A549 (cell line): ENCODE data around the gene CREB5. TPM values are rescaled to one million over a fixed set of nuclear protein-coding genes. Genes with fewer than 3 reads are reported as not detected.

ENCODE experiments used
- ATAC-seq, 2 experiments: fragments of 200-7000 bp in 1 of 2; fragments of >200 bp in 1 of 2; cut with Nextera tagmentation in 1 of 2; cut with Tn5 transposase in 1 of 2; 3 replicates each; pipeline versions ENCODE4 v1.8.0 to v1.9.1; 2018 to 2020; ENCODE audit warnings: mild to moderate bottlenecking in 1 of 2, moderate library complexity in 1 of 2
- CTCF ChIA-PET: fragments of 300-600 bp; sonication (Branson Sonifier 250); formaldehyde crosslinking; extraction: SDS; loops from one replicate; lab custom pipeline; 2021; ENCODE audit warnings: antibody characterized with exemption, inconsistent platforms; lab: Yijun Ruan, JAX
- POLR2A ChIA-PET: fragments of 350-600 bp; formaldehyde crosslinking; extraction: SDS; loops from one replicate; lab custom pipeline; 2021; ENCODE audit warnings: antibody characterized with exemption, inconsistent platforms; lab: Yijun Ruan, JAX
- DNase-seq, 2 experiments: peaks; one replicate each; pipeline versions ENCODE4 v3.0.0 to v3.0.0-alpha.2; 2011 to 2016; ENCODE audit warnings: low read depth in 1 of 2, low spot score in 1 of 2
- FAIRE-seq: peaks from 2 replicates; lab custom pipeline; 2011; peaks lifted over from hg19 to GRCh38; lab: Jason Lieb, UNC
- H3K27ac ChIP-seq, 2 experiments: fragments of >200 bp; sonication (Bioruptor Twin); formaldehyde crosslinking; 3 replicates each; pipeline ENCODE4 v1.5.1; 2016 to 2017
- H3K4me1 ChIP-seq: fragments of >200 bp; sonication (Bioruptor Twin); formaldehyde crosslinking; 3 replicates; pipeline ENCODE4 v1.6.1; 2016
- H3K4me2 ChIP-seq: fragments of >200 bp; sonication (Bioruptor Twin); formaldehyde crosslinking; 3 replicates; pipeline ENCODE4 v1.6.1; 2016
- H3K4me3 ChIP-seq: fragments of >200 bp; sonication (Bioruptor Twin); formaldehyde crosslinking; 3 replicates; pipeline ENCODE4 v1.5.1; 2016
- H3K9me3 ChIP-seq: fragments of >200 bp; sonication (Bioruptor Twin); formaldehyde crosslinking; 3 replicates; pipeline ENCODE4 v1.6.1; 2016
- BCL3 ChIP-seq: fragments of >200 bp; sonication (Bioruptor Twin); formaldehyde crosslinking; IDR thresholded peaks from 3 replicates; pipeline ENCODE4 v1.6.1; 2016
- CBX2 ChIP-seq: fragments of 200-600 bp; sonication (generic); IDR thresholded peaks from 2 replicates; pipeline ENCODE4 v1.6.1; 2016; ENCODE audit warnings: low read depth, mild to moderate bottlenecking, borderline replicate concordance
- CBX8 ChIP-seq: fragments of 200-600 bp; sonication (generic); IDR thresholded peaks from 2 replicates; pipeline ENCODE4 v1.6.1; 2016
- CHD2 ChIP-seq: fragments of 150-350 bp; IDR thresholded peaks from 2 replicates; pipeline ENCODE4 v1.6.1; 2014; ENCODE audit warnings: low read length; ENCODE audit not compliant: partially characterized antibody
- CTCF ChIP-seq: fragments of >200 bp; sonication (Bioruptor Twin); formaldehyde crosslinking; IDR thresholded peaks from 3 replicates; pipeline ENCODE4 v1.5.1; 2016
- EHMT2 ChIP-seq: fragments of 200-600 bp; sonication (generic); IDR thresholded peaks from 2 replicates; pipeline ENCODE4 v1.6.1; 2016; ENCODE audit warnings: antibody characterized with exemption, low read depth, mild to moderate bottlenecking, moderate library complexity
- ELK1 ChIP-seq: fragments of 150-350 bp; IDR thresholded peaks from 2 replicates; pipeline ENCODE4 v1.6.1; 2014; ENCODE audit warnings: low read depth, mild to moderate bottlenecking, low read length
- EP300 ChIP-seq, 2 experiments: fragments of >200 bp; sonication (Bioruptor Twin); formaldehyde crosslinking; IDR thresholded peaks; 2 replicates in 1 of 2; 3 replicates in 1 of 2; pipeline ENCODE4 v1.6.1; 2016 to 2017
- ESRRA ChIP-seq: fragments of 150-350 bp; IDR thresholded peaks from 2 replicates; pipeline ENCODE4 v1.6.1; 2014; ENCODE audit warnings: mild to moderate bottlenecking, low read length, borderline replicate concordance
- GATA3 ChIP-seq: IDR thresholded peaks from 2 replicates; pipeline ENCODE4 v1.6.1; 2012; ENCODE audit warnings: borderline replicate concordance
- HMGXB4 ChIP-seq: fragments of 250-450 bp; sonication (Bioruptor Pico); IDR thresholded peaks from 2 replicates; pipeline ENCODE4 v1.5.0; 2021; ENCODE audit warnings: mild to moderate bottlenecking, moderate library complexity, borderline replicate concordance
- HOXB13 ChIP-seq: fragments of 250-450 bp; sonication (Bioruptor Pico); IDR thresholded peaks from 2 replicates; pipeline ENCODE4 v1.5.0; 2020; ENCODE audit warnings: low read depth, mild to moderate bottlenecking, moderate library complexity
- HOXB5 ChIP-seq: fragments of 250-450 bp; sonication (Bioruptor Pico); IDR thresholded peaks from 2 replicates; pipeline ENCODE4 v1.5.0; 2020; ENCODE audit warnings: mild to moderate bottlenecking, moderate library complexity
- KDM1A ChIP-seq: fragments of 200-600 bp; sonication (generic); IDR thresholded peaks from 2 replicates; pipeline ENCODE4 v1.6.1; 2016; ENCODE audit warnings: low read depth, mild to moderate bottlenecking
- MAX ChIP-seq: IDR thresholded peaks from 2 replicates; pipeline ENCODE4 v1.6.1; 2012
- MYC ChIP-seq: IDR thresholded peaks from 2 replicates; pipeline ENCODE4 v1.6.1; 2012; ENCODE audit warnings: mild to moderate bottlenecking, inconsistent platforms, low read length, improper control_type of control experiment, borderline replicate concordance
- NFE2L2 ChIP-seq: fragments of 150-350 bp; conservative IDR thresholded peaks from 2 replicates; pipeline ENCODE4 v1.6.1; 2014; ENCODE audit warnings: low read length
- PHF8 ChIP-seq: fragments of 200-600 bp; sonication (generic); IDR thresholded peaks from 2 replicates; pipeline ENCODE4 v1.6.1; 2016; ENCODE audit warnings: low read depth, mild to moderate bottlenecking, antibody characterized with exemption, moderate library complexity, borderline replicate concordance
- RAD21 ChIP-seq, 2 experiments: fragments of >200 bp in 1 of 2; sonication (Bioruptor Twin) in 1 of 2; formaldehyde crosslinking in 1 of 2; IDR thresholded peaks in 1 of 2; conservative IDR thresholded peaks in 1 of 2; 2 replicates in 1 of 2; 3 replicates in 1 of 2; pipeline ENCODE4 v1.6.1; 2012 to 2018; ENCODE audit warnings: inconsistent platforms in 1 of 2
- RARB ChIP-seq: fragments of 250-450 bp; sonication (Bioruptor Pico); IDR thresholded peaks from 2 replicates; pipeline ENCODE4 v1.8.0; 2021; ENCODE audit warnings: mild to moderate bottlenecking, moderate library complexity
- RCOR1 ChIP-seq: fragments of 150-350 bp; IDR thresholded peaks from 2 replicates; pipeline ENCODE4 v1.6.1; 2014; ENCODE audit warnings: antibody characterized with exemption, low read length, low read depth
- RFX5 ChIP-seq: fragments of 450-650 bp; IDR thresholded peaks from 2 replicates; pipeline ENCODE4 v1.7.1; 2014; ENCODE audit warnings: antibody characterized with exemption, mild to moderate bottlenecking, moderate library complexity
- RNF2 ChIP-seq: fragments of 200-600 bp; sonication (generic); IDR thresholded peaks from 2 replicates; pipeline ENCODE4 v1.6.1; 2016; ENCODE audit warnings: low read depth, mild to moderate bottlenecking, antibody characterized with exemption, moderate library complexity, borderline replicate concordance
- SMC3 ChIP-seq: fragments of >200 bp; sonication (Bioruptor Twin); formaldehyde crosslinking; IDR thresholded peaks from 3 replicates; pipeline ENCODE4 v1.6.1; 2018; ENCODE audit warnings: inconsistent platforms
- TFCP2L1 ChIP-seq: fragments of 250-450 bp; sonication (Bioruptor Pico); IDR thresholded peaks from 2 replicates; pipeline ENCODE4 v1.5.0; 2021; ENCODE audit warnings: mild to moderate bottlenecking
- USF2 ChIP-seq: fragments of 450-650 bp; IDR thresholded peaks from 2 replicates; pipeline ENCODE4 v1.6.1; 2014; ENCODE audit warnings: antibody characterized with exemption
- ZC3H11A ChIP-seq: fragments of 450-650 bp; IDR thresholded peaks from 2 replicates; pipeline ENCODE4 v1.6.1; 2014; ENCODE audit warnings: antibody characterized with exemption, mild to moderate bottlenecking
- ZFP36 ChIP-seq: fragments of 450-650 bp; IDR thresholded peaks from 2 replicates; pipeline ENCODE4 v1.6.1; 2014; ENCODE audit warnings: borderline replicate concordance; ENCODE audit not compliant: partially characterized antibody
- WGBS: methylation state at CpG from one replicate; pipeline ENCODE4 v1.1.6; 2017; ENCODE audit errors: missing lambda C conversion rate; 5-methylcytosine and 5-hydroxymethylcytosine counted together
- polyA minus RNA-seq: library from RNA; depleted of rRNA, polyadenylated mRNA; stranded (reverse); fragments of >200 nt; gene quantifications from 2 replicates; pipeline ENCODE4 v1.2.3, GENCODE V29; 2011; rRNA and poly(A)+ RNA removed
- polyA plus RNA-seq, 4 experiments: library from polyadenylated mRNA; depleted of rRNA in 3 of 4; stranded (reverse); fragments of >200 nt; fragmentation: RNase III in 1 of 4; extraction: RNeasy Plus Mini Kit Qiagen cat#74134 plus additional on column Dnase treatment in 1 of 4; gene quantifications; 2 replicates in 3 of 4; 3 replicates in 1 of 4; pipeline ENCODE4 v1.2.3, GENCODE V29; 2011 to 2017

The CREB5 gene
- polyA plus RNA-seq (2011; rRNA removed) (1.5 TPM in 2 replicates), polyA plus RNA-seq (2017; fragmentation: RNase III; extraction: RNeasy Plus Mini Kit Qiagen cat#74134 plus additional on column Dnase treatment) (0.61 to 0.88 TPM (median 0.69 TPM) in 3 replicates), polyA minus RNA-seq (3.5 and 4.6 TPM in 2 replicates)
- 0.81 and 1.0 TPM in 2 replicates for polyA plus RNA-seq (2012; cell fraction: cytosol; rRNA removed)
- 3.2 and 3.4 TPM in 2 replicates for polyA plus RNA-seq (2012; cell fraction: nucleus; rRNA removed)

- Histone ChIP-seq H3K4me3 (peak within 1 kb of the TSS; percentile 47; the same call in 2 of the 3 replicates), H3K4me1 (peaks cover 27% of the 10 kb centered on the region), H3K4me2 (peak within 1 kb of the TSS; percentile 89), H3K27ac (no peak within 1 kb of the TSS), H3K9me3 (no peaks in the 10 kb centered on the region)
- ChIA-PET CTCF (interaction anchor here (0.6 to 1.5 kb wide), 11 partner anchors 20 to 510 kb away, joined by 3 to 6 read pairs (median 3); no protein-coding TSS in a partner anchor), POLR2A (no interaction called here)
- 11% methylated on average over 8 of the region's 8 CpGs for WGBS
- TF ChIP-seq HMGXB4 = no peak
- no peak for TF ChIP-seq ZC3H11A
- TF ChIP-seq SMC3 = peak; percentile 40; the same call in 2 of the 3 replicates
- TF ChIP-seq RAD21 (conservative IDR thresholded peaks at IDR 0.05 in 1 of 2, IDR thresholded peaks at IDR 0.05 in 1 of 2) = peak; percentile 48
- no peak for TF ChIP-seq CBX2
- TF ChIP-seq ESRRA = no peak
- TF ChIP-seq EP300 (IDR thresholded peaks at IDR 0.05) = no peak
- TF ChIP-seq RFX5 = no peak
- no peak for TF ChIP-seq NFE2L2
- no peak for TF ChIP-seq KDM1A
- no peak for TF ChIP-seq HOXB5
- no peak for TF ChIP-seq HOXB13 (CRISPR knock-in tag)
- no peak for TF ChIP-seq MAX
- no peak for TF ChIP-seq MYC
- TF ChIP-seq RARB (CRISPR knock-in tag) = no peak
- TF ChIP-seq CHD2 = no peak
- TF ChIP-seq CBX8 = 0 out of 2 replicates have a peak, but pooled peaks have one; percentile 67
- TF ChIP-seq ELK1 = no peak
- TF ChIP-seq CTCF = peak; percentile 53
- TF ChIP-seq RNF2 = no peak
- TF ChIP-seq TFCP2L1 (CRISPR knock-in tag) = no peak
- no peak for TF ChIP-seq GATA3
- TF ChIP-seq USF2 = no peak
- no peak for TF ChIP-seq ZFP36
- no peak for TF ChIP-seq RCOR1
- TF ChIP-seq EHMT2 = no peak
- no peak for TF ChIP-seq BCL3
- TF ChIP-seq PHF8 = no peak
- DNase-seq (peak in 1 of 2 experiments; percentile 45), ATAC-seq (peak; percentile 19 to 54; a peak in 2 of 6 replicates), FAIRE-seq (no peak)
Measured at GRCh38 chr7:28411876-28412662, at the start of gene CREB5. CREB5 (plus strand) TSS chr7:28412518; CDS start chr7:28412915, 397 bp downstream.
